ENCODE results near the gene KRT31.

DNA sequence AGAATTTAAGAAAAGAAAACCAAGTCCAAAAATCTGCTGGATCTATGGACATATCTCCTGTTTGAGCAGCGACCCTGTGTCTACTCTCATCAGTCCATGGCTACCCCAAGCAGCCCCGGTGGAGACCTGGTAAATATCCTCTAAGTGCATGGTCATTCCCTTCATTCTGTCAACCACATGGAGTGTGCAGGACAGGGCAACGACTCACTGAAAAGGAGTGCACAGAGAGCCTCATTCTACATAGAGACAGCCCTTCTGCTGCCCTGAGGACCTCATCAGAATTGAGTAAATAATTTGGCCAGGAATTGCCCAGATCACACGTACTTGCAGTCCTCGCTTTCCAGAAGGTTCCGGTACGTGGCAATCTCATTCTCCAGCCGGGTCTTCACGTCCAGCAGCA, 40.4 kb upstream of the KRT31 start:
- TF ChIP-seq, protein P1, sequence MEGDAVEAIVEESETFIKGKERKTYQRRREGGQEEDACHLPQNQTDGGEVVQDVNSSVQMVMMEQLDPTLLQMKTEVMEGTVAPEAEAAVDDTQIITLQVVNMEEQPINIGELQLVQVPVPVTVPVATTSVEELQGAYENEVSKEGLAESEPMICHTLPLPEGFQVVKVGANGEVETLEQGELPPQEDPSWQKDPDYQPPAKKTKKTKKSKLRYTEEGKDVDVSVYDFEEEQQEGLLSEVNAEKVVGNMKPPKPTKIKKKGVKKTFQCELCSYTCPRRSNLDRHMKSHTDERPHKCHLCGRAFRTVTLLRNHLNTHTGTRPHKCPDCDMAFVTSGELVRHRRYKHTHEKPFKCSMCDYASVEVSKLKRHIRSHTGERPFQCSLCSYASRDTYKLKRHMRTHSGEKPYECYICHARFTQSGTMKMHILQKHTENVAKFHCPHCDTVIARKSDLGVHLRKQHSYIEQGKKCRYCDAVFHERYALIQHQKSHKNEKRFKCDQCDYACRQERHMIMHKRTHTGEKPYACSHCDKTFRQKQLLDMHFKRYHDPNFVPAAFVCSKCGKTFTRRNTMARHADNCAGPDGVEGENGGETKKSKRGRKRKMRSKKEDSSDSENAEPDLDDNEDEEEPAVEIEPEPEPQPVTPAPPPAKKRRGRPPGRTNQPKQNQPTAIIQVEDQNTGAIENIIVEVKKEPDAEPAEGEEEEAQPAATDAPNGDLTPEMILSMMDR (conservative IDR thresholded peaks at IDR 0.05 in 1 of 2, IDR thresholded peaks at IDR 0.05 in 1 of 2; ENCODE audit: low read depth in 1 of 2, low read length in 2 of 2), result no peak
- TF ChIP-seq EZH2 (IDR thresholded peaks at IDR 0.05; ENCODE audit: low read length, missing control alignments), result no peak
